ENCODE data around the gene UBP1. TPM values are rescaled to one million over a fixed set of nuclear protein-coding genes. Genes with fewer than 3 reads are reported as not detected.
A peak's percentile ranks its signal among the peaks of the same experiment; 100 is the strongest.

UBP1 gene
- total RNA-seq, 1 experiment from 2014 or later: 90.8 TPM

- Mint-ChIP-seq H3K27ac (ENCODE audit: unreplicated experiment) (no peak overlapping the region), H3K4me1 (ENCODE audit: low read depth, unreplicated experiment) (peaks cover 18% of the 10 kb centered on the region), H3K27me3 (ENCODE audit: insufficient read depth, unreplicated experiment) (no peaks in the 10 kb centered on the region), H3K36me3 (ENCODE audit: insufficient read depth, unreplicated experiment) (peaks cover 55% of the 10 kb centered on the region), H3K9me3 (ENCODE audit: unreplicated experiment) (no peaks in the 10 kb centered on the region), H3K4me3 (ENCODE audit: unreplicated experiment) (no peak overlapping the region)
- Histone ChIP-seq H3K27me3 (replicated peaks; ENCODE audit: control insufficient read depth, insufficient read depth, low read length) (no peaks in the 10 kb centered on the region), H3K4me1 (peaks cover 24% of the 10 kb centered on the region), H3K36me3 (ENCODE audit: control insufficient read depth, insufficient read depth, low read length) (peaks cover 2% of the 10 kb centered on the region; the same call in 1 of the 2 replicates), H3K9me3 (no peaks in the 10 kb centered on the region), H3K4me3 (ENCODE audit: low read depth, low read length) (no peak overlapping the region)
- DNase-seq: no peak
- no TSS peak for BruUV-seq (replicated peaks)
- ChIA-PET CTCF (no interaction called here), POLR2A (no interaction called here)
- TF ChIP-seq, protein P1, sequence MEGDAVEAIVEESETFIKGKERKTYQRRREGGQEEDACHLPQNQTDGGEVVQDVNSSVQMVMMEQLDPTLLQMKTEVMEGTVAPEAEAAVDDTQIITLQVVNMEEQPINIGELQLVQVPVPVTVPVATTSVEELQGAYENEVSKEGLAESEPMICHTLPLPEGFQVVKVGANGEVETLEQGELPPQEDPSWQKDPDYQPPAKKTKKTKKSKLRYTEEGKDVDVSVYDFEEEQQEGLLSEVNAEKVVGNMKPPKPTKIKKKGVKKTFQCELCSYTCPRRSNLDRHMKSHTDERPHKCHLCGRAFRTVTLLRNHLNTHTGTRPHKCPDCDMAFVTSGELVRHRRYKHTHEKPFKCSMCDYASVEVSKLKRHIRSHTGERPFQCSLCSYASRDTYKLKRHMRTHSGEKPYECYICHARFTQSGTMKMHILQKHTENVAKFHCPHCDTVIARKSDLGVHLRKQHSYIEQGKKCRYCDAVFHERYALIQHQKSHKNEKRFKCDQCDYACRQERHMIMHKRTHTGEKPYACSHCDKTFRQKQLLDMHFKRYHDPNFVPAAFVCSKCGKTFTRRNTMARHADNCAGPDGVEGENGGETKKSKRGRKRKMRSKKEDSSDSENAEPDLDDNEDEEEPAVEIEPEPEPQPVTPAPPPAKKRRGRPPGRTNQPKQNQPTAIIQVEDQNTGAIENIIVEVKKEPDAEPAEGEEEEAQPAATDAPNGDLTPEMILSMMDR (IDR thresholded peaks at IDR 0.05; ENCODE audit: insufficient read depth in 1 of 2, low read depth in 1 of 2, low read length in 1 of 2, severe bottlenecking in 1 of 2, unreplicated experiment in 1 of 2): no peak
- intact Hi-C loops (cut with micrococcal nuclease; ENCODE audit: unreplicated experiment): no loop called here
These were observed 14.8 kb downstream of the UBP1 start for GRCh38 chr3:33425453-33425852.

- intact Hi-C loops (cut with micrococcal nuclease; ENCODE audit: unreplicated experiment): no loop called here
- H3K36me3 ChIP-seq (ENCODE audit: control insufficient read depth, insufficient read depth, low read length): peaks cover 2% of the 10 kb centered on the region; the same call in 1 of the 2 replicates
- H3K4me1 ChIP-seq: peaks cover 24% of the 10 kb centered on the region
- H3K36me3 Mint-ChIP-seq (ENCODE audit: insufficient read depth, unreplicated experiment): peaks cover 55% of the 10 kb centered on the region
- H3K9me3 ChIP-seq: no peaks in the 10 kb centered on the region
- POLR2A ChIA-PET: no interaction called here
- H3K4me3 Mint-ChIP-seq (ENCODE audit: unreplicated experiment): no peak overlapping the region
- no peak for DNase-seq
- H3K4me3 ChIP-seq (ENCODE audit: low read depth, low read length): no peak overlapping the region
- H3K4me1 Mint-ChIP-seq (ENCODE audit: low read depth, unreplicated experiment): peaks cover 13% of the 10 kb centered on the region
- H3K27me3 ChIP-seq (replicated peaks; ENCODE audit: control insufficient read depth, insufficient read depth, low read length): no peaks in the 10 kb centered on the region
- CTCF ChIA-PET: no interaction called here
- TF ChIP-seq, protein P1 (IDR thresholded peaks at IDR 0.05; ENCODE audit: insufficient read depth in 1 of 2, low read depth in 1 of 2, low read length in 1 of 2, severe bottlenecking in 1 of 2, unreplicated experiment in 1 of 2): no peak
- no peaks in the 10 kb centered on the region for H3K9me3 Mint-ChIP-seq (ENCODE audit: unreplicated experiment)
- H3K27me3 Mint-ChIP-seq (ENCODE audit: insufficient read depth, unreplicated experiment): no peaks in the 10 kb centered on the region
- BruUV-seq (replicated peaks): no TSS peak
- no peak overlapping the region for H3K27ac Mint-ChIP-seq (ENCODE audit: unreplicated experiment)
These were observed 15.4 kb downstream of the UBP1 start for GRCh38 chr3:33424606-33425452.

DNA sequence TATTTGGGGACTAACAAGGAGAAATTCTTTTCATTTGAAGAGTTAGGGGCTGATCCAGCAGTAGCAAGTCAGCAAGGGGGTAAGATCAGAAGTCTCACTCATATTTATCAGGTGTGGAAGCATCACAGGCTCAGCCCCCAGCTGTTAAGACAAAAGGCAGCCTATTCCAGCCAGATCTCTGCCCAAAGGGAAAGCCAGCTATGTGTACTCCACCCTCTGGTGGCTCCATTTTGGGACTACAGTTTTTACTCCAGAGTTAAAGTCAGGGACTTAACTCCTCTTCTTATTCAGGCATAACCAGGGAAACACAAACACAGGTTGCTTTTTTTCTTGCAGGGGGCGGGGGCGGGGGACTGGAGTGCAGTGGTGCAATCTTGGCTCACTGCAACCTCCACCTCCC, 19.2 kb downstream of the UBP1 start:
- BruUV-seq (replicated peaks): no TSS peak
- H3K36me3 Mint-ChIP-seq (ENCODE audit: insufficient read depth, unreplicated experiment): peaks cover 76% of the 10 kb centered on the region
- CTCF ChIA-PET: no interaction called here
- Histone ChIP-seq H3K36me3 (ENCODE audit: control insufficient read depth, insufficient read depth, low read length) (peaks cover 2% of the 10 kb centered on the region), H3K4me1 (no peaks in the 10 kb centered on the region), H3K9me3 (no peaks in the 10 kb centered on the region), H3K4me3 (ENCODE audit: low read depth, low read length) (no peak overlapping the region), H3K27me3 (replicated peaks; ENCODE audit: control insufficient read depth, insufficient read depth, low read length) (no peaks in the 10 kb centered on the region)
- POLR2A ChIA-PET: no interaction called here
- no peak overlapping the region for H3K4me3 Mint-ChIP-seq (ENCODE audit: unreplicated experiment)
- H3K27ac Mint-ChIP-seq (ENCODE audit: unreplicated experiment): no peak overlapping the region
- H3K27me3 Mint-ChIP-seq (ENCODE audit: insufficient read depth, unreplicated experiment): no peaks in the 10 kb centered on the region
- H3K9me3 Mint-ChIP-seq (ENCODE audit: unreplicated experiment): no peaks in the 10 kb centered on the region
- intact Hi-C loops (cut with micrococcal nuclease; ENCODE audit: unreplicated experiment): no loop called here
- peak in 1 of 2 experiments; percentile 15 for DNase-seq
- H3K4me1 Mint-ChIP-seq (ENCODE audit: low read depth, unreplicated experiment): no peaks in the 10 kb centered on the region
- TF ChIP-seq, protein P1 (IDR thresholded peaks at IDR 0.05; ENCODE audit: insufficient read depth in 1 of 2, low read depth in 1 of 2, low read length in 1 of 2, severe bottlenecking in 1 of 2, unreplicated experiment in 1 of 2): peak in 1 of 2 experiments; percentile 14

All from Caco-2 (cell line).